Measurements from ENCODE around the gene USF3. TPM values are rescaled to one million over a fixed set of nuclear protein-coding genes. Genes with fewer than 3 reads are reported as not detected.

USF3 gene
- total RNA-seq, 1 donor from 2014 or later: 6.4 TPM

GRCh38 chr3:113601240-113601639 is 95.2 kb downstream of the USF3 start:
- no peak for DNase-seq (ENCODE audit: low read depth)
- no peak for TF ChIP-seq CTCF (conservative IDR thresholded peaks at IDR 0.05; ENCODE audit: low read depth, low read length)

GRCh38 chr3:113600418-113601182 is 95.8 kb downstream of the USF3 start:
- no peak for TF ChIP-seq CTCF (conservative IDR thresholded peaks at IDR 0.05; ENCODE audit: low read depth, low read length)
- no peak for DNase-seq (ENCODE audit: low read depth)
- H3K4me3 ChIP-seq (ENCODE audit: low read depth, low read length): no peak overlapping the region

More at GRCh38 chr3:113601240-113601639, 95.2 kb downstream of the USF3 start:
- no peak overlapping the region for H3K4me3 ChIP-seq (ENCODE audit: low read depth, low read length)

Other genes with a start within 250 kb of the USF3 start
- 15.0 and 18.7 TPM in 2 replicates for gene SPICE1, start 181.5 kb downstream of the USF3 start, total RNA-seq
- gene SIDT1, start 164.1 kb downstream of the USF3 start, total RNA-seq: 0.36 TPM in 1 of 2 replicates, not detected in the other
- gene NAA50, start 49.6 kb upstream of the USF3 start, total RNA-seq: 135 and 161 TPM in 2 replicates
- 40.4 and 42.2 TPM in 2 replicates for gene ATP6V1A, start 50.4 kb upstream of the USF3 start, total RNA-seq
- gene GRAMD1C, start 142.1 kb upstream of the USF3 start, total RNA-seq: 1.6 and 8.6 TPM in 2 replicates

Measured in epithelial cell of proximal tubule (primary cell).